ENCODE results near the gene THSD7A.

The THSD7A gene

DNA sequence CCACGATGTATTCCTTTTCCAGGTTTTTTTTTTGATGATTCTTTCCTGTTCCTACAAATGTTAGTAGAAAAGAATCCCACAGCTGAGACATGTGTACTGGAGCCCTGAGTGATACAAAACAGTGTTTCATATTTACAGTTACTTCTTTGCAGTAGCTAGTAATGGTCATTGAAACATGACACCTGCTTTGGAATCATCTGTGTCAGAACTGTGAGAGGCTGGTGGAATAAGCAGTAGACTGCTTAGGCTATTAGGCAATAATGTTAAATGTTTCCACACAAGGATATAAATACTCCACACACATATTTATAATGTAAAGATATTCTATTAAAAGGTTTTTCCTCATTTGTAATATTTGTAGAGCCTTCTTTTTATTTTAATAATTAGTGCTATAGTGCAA lies 394.0 kb downstream of the THSD7A start:
- DNase-seq: no peak

GRCh38 chr7:11436773-11437524 lies 395.0 kb downstream of the THSD7A start:
- DNase-seq: no peak

GRCh38 chr7:11436316-11436715 lies 395.7 kb downstream of the THSD7A start:
- DNase-seq: no peak

- DNase-seq: no peak
These were observed 397.6 kb downstream of the THSD7A start for GRCh38 chr7:11434366-11434765.

- no peak for DNase-seq
These were observed 401.2 kb downstream of the THSD7A start for GRCh38 chr7:11430841-11431240.

DNA sequence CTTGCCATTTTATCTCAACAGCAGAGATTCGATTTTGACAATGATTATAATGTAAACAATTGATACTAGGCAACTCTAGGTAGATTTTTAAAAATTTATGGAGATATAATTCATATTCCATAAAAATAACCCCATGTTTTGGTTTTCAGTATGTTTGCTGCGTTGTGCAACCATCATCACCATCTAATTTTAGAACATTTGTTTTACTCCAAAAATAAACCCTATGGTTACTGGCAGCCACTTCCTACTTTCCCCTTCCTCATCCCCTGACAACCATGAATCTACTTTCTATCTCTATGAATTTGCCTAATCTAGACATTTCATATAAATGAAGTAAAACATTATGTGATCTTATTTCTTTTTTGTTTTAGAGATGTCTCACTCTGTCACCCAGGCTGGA lies 401.9 kb downstream of the THSD7A start:
- no peak for DNase-seq

GRCh38 chr7:11428877-11429581 lies 403.0 kb downstream of the THSD7A start:
- DNase-seq: no peak

- DNase-seq: peak; percentile 14
These were observed 404.2 kb downstream of the THSD7A start for GRCh38 chr7:11427686-11428273.

- no peak for DNase-seq
These were observed 408.0 kb downstream of the THSD7A start for GRCh38 chr7:11424006-11424405.

DNA sequence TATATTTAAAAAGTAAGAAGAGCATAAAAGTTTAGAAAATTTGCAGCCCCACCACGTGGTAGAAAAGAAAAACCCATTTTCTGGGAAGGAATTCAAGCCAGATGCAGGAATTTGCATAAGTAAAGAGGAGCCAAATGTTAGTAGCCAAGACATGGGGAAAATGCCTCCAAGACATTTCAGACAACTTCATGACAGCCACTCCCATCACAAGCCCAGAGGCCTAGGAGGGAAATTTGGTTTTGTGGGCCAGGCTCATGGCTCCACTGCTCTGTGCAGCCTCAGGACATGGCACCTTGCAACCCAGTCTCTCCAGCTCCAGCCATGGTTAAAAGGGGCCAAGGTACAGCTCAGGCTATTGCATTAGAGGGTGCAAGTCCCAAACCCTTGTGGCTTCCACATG lies 411.9 kb downstream of the THSD7A start:
- no peak for DNase-seq

GRCh38 chr7:11416641-11417458 lies 415.1 kb downstream of the THSD7A start:
- DNase-seq: no peak

DNA sequence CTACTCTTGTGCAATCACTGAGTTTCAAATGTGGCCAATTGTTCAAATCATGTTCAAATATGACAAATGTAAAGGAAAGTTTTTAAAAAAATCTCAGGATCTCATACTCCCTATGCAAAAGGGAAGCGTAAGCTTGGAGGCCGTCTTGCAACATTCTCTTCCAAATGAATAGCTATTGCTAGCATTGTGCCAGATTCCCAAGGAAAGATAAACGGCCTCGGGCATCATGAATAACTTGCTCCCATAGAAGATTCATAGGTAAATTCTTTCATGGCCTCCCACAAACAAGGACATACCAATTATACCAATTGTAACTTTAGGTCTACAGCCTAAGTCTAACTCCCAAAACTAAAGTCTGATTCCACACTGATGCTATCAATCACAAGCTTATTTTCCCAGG lies 416.9 kb downstream of the THSD7A start:
- DNase-seq: no peak

- DNase-seq: no peak
These were observed 418.1 kb downstream of the THSD7A start for GRCh38 chr7:11413901-11414300.

DNA sequence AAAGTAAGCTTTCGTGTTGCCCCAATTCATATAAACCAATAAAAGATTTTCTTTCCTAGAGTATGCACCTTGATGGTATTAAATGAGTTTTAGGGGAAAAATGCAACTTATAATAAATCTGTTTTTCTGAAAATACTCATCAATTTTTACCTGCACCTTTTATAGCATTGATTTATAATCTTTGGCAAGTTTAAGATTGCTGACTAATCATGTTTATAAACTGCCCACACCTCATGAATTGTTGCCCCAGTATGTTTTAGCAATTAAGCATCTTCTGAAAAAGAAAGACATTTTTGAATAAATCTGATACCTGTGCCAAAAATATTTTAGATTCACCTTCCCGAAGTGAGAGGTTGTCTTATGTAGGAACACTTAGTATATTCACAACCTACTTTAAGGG lies 420.0 kb downstream of the THSD7A start:
- DNase-seq: no peak

GRCh38 chr7:11410656-11411644 lies 421.0 kb downstream of the THSD7A start:
- no peak for DNase-seq

GRCh38 chr7:11404355-11404754 lies 427.6 kb downstream of the THSD7A start:
- no peak for DNase-seq

GRCh38 chr7:11403781-11404180 lies 428.2 kb downstream of the THSD7A start:
- DNase-seq: no peak

DNA sequence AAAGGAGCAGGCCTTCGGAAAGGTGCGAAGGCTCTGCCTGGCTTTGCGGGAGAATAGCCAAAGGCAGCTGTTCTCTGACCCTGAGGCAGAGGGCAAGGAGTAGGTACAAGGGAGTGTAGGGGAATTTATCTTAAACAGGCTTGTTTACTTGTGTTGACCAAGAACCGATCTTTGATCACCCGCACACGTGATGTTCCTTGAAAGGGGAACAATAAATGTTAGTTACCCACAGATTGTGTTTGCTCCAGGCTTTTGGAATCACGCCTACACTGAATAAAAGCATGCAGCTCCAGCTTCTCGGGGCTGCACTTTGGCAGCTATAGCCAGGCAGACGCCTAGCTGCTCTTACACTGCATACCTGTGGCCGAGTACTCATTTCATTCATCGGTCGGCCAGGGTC lies 437.6 kb downstream of the THSD7A start:
- no peak for DNase-seq

GRCh38 chr7:11379641-11380040 lies 452.4 kb downstream of the THSD7A start:
- DNase-seq: no peak

GRCh38 chr7:11376529-11376928 lies 455.5 kb downstream of the THSD7A start:
- DNase-seq: no peak

DNA sequence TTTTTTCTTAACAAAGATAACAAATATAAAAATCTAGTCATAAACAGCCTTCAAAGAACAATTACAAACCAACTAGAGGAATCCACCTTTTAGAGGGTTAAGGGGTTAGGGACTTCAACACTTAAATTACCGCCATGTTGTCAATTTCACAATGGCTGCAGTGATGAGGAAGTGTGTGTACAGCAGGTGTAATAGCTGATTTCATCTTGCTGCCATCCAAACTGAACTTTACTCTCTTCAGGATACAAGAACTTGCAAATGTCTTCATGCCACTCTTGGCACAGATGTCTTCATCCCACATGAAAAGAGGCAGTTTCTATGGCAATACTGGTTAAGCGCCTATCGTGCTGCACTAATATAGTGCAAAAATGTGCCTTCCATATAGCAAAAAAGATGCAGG lies 457.4 kb downstream of the THSD7A start:
- no peak for DNase-seq

DNA sequence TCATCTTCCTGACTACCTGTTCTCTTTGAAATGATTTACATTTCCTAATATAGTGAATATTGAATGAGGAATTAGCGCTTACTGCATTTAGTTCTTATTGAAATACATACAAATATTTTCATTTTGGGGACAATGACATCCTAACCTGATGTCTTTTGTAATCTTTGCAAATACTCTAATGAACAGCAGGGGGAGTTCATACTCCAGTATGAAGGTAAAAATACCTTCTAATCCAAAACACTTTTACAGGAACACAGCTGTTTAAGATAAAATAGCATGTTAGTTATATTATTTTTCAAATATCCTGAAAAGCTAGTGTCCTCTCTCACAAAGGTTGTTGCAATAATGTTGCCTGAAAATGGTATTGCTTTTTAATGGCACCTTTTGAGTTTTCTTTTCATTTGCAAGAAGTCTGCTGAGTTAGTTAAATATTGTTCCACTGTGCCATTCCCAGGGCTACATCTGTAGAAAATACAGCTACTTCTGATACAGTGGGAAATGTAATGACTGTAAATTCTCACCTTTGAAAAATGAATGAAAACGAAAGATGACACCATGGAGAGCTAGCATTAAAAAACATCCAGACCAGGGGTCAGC lies 458.4 kb downstream of the THSD7A start:
- DNase-seq: peak; percentile 15

All from NCI-H2171 (cell line).